ENCODE data around the gene FAM163B.

- TF ChIP-seq CREB5 (CRISPR knock-in tag; IDR thresholded peaks at IDR 0.05; ENCODE audit: low read depth) = no peak
- no peak for TF ChIP-seq ZFP3 (CRISPR knock-in tag; IDR thresholded peaks at IDR 0.05)
- TF ChIP-seq TSHZ2 (CRISPR knock-in tag; IDR thresholded peaks at IDR 0.05) = no peak
- TF ChIP-seq ZNF70 (CRISPR knock-in tag; IDR thresholded peaks at IDR 0.05) = no peak
- no peak for TF ChIP-seq ISL1 (CRISPR knock-in tag; IDR thresholded peaks at IDR 0.05)
- TF ChIP-seq PATZ1 (CRISPR knock-in tag; IDR thresholded peaks at IDR 0.05; ENCODE audit: borderline replicate concordance) = no peak
- no peak for TF ChIP-seq RARB (CRISPR knock-in tag; IDR thresholded peaks at IDR 0.05)
- TF ChIP-seq OSR1 (CRISPR knock-in tag; IDR thresholded peaks at IDR 0.05) = no peak
- no peak for TF ChIP-seq CSRNP3 (CRISPR knock-in tag; IDR thresholded peaks at IDR 0.05)
These were observed 80.3 kb downstream of the FAM163B start for GRCh38 chr9:133528876-133529241.
